Neural crest cell (in vitro differentiated cells): ENCODE measurements around the gene DVL1. TPM values are rescaled to one million over a fixed set of nuclear protein-coding genes. Genes with fewer than 3 reads are reported as not detected.

Experiments used
- DNase-seq: peaks from one replicate; pipeline ENCODE4 v3.0.0; 2021; ENCODE audit warnings: low read depth, mixed read lengths, low spot score
- H3K27ac Mint-ChIP-seq: one replicate; pipeline ENCODE4 v1.8.0; 2021; ENCODE audit warnings: mild to moderate bottlenecking, mixed read lengths; ENCODE audit not compliant: unreplicated experiment
- H3K27me3 Mint-ChIP-seq: 2 replicates; pipeline ENCODE4 v1.8.0; 2021; ENCODE audit warnings: low read depth, mild to moderate bottlenecking, mixed read lengths
- H3K36me3 Mint-ChIP-seq: 2 replicates; pipeline ENCODE4 v1.8.0; 2021; ENCODE audit warnings: low read depth, mild to moderate bottlenecking, mixed read lengths
- H3K4me1 Mint-ChIP-seq: 2 replicates; pipeline ENCODE4 v1.8.0; 2021; ENCODE audit warnings: mixed read lengths
- H3K4me3 Mint-ChIP-seq: one replicate; pipeline ENCODE4 v1.8.0; 2021; ENCODE audit warnings: mild to moderate bottlenecking, mixed read lengths
- H3K9me3 Mint-ChIP-seq: 2 replicates; pipeline ENCODE4 v1.8.0; 2021; ENCODE audit warnings: mixed read lengths
- total RNA-seq: library from RNA; stranded (reverse); gene quantifications from 2 replicates; pipeline ENCODE4 v1.2.1, GENCODE V29; 2021
- TF ChIP-seq, protein P1 (sequence below): fragments of 200-600 bp; sonication (generic); conservative IDR thresholded peaks from 2 replicates; pipeline ENCODE4 v1.5.0; 2021; ENCODE audit warnings: antibody characterized with exemption, mild to moderate bottlenecking

The DVL1 gene
- total RNA-seq, 1 donor from 2014 or later: 63.4 TPM

DNA sequence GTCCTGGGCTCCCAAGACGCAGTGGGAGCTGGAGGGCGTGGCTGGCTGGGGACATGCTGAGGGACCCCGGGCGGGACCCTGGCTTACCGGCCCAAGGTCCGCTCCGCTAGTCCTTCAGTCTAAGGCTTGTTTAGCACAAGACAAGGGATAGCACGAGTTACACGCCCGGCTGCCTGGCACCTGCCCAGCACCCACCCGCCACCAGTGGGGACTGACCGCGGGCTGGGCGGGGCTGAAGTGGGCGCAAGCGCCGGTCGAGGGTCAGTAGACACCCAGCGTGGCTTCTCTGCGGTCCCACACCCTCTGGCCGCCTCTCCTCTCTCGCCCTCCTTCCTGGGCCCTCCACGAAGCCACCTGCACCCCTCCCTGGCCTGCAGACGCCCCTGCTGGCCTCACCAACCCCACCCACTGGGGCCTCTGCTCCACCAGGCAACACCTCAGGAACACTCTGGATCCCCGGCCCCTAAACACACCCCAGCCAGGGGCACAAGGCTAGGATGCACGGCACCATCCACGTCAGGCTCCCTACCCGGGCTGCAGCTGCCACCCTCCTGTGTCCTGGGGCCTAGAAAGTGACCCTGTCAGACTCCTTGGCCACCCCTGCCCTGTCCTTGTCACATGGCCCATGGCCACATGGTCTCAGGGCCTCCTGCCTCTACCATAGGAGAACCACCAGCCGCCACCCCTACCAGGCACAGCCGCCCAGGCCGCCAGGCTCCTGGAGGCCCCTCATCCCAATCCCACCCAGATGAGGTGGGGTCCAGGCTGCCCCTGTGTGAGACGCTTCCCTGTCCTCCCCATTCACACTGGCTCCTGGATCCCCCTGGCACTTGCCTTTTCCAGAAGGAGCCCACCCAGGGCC, 12.1 kb downstream of the DVL1 start:
- no peak overlapping the region for H3K4me3 Mint-ChIP-seq
- no peaks in the 10 kb centered on the region for H3K4me1 Mint-ChIP-seq
- TF ChIP-seq, protein P1, sequence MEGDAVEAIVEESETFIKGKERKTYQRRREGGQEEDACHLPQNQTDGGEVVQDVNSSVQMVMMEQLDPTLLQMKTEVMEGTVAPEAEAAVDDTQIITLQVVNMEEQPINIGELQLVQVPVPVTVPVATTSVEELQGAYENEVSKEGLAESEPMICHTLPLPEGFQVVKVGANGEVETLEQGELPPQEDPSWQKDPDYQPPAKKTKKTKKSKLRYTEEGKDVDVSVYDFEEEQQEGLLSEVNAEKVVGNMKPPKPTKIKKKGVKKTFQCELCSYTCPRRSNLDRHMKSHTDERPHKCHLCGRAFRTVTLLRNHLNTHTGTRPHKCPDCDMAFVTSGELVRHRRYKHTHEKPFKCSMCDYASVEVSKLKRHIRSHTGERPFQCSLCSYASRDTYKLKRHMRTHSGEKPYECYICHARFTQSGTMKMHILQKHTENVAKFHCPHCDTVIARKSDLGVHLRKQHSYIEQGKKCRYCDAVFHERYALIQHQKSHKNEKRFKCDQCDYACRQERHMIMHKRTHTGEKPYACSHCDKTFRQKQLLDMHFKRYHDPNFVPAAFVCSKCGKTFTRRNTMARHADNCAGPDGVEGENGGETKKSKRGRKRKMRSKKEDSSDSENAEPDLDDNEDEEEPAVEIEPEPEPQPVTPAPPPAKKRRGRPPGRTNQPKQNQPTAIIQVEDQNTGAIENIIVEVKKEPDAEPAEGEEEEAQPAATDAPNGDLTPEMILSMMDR: no peak
- H3K9me3 Mint-ChIP-seq: no peaks in the 10 kb centered on the region
- H3K36me3 Mint-ChIP-seq: peaks cover 10% of the 10 kb centered on the region
- H3K27me3 Mint-ChIP-seq: no peaks in the 10 kb centered on the region
- DNase-seq: no peak
- no peak overlapping the region for H3K27ac Mint-ChIP-seq

DNA sequence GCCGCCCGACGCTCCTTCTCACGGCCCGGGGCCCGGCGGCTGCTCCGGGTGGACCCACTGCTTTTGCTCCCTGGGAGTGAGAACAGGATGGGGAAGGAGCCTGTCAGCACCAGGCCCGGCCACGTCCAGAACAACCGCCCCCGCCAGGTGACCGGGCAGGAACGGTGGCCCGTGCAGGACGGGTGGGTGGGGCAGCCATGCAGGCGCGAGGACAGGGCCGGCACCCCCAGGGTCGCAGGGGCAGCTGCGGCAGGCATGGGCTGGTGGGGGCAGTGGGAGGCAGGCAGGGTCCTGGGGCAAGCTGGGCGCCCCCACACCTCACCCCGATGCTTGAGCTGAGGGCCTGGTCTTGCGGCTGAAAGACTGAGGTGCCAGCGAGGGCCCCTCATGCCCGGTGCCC, 12.8 kb downstream of the DVL1 start:
- Mint-ChIP-seq H3K36me3 (peaks cover 10% of the 10 kb centered on the region), H3K4me1 (no peaks in the 10 kb centered on the region), H3K4me3 (no peak overlapping the region), H3K9me3 (no peaks in the 10 kb centered on the region), H3K27ac (no peak overlapping the region), H3K27me3 (no peaks in the 10 kb centered on the region)
- no peak for DNase-seq
- TF ChIP-seq, protein P1: no peak

DNA sequence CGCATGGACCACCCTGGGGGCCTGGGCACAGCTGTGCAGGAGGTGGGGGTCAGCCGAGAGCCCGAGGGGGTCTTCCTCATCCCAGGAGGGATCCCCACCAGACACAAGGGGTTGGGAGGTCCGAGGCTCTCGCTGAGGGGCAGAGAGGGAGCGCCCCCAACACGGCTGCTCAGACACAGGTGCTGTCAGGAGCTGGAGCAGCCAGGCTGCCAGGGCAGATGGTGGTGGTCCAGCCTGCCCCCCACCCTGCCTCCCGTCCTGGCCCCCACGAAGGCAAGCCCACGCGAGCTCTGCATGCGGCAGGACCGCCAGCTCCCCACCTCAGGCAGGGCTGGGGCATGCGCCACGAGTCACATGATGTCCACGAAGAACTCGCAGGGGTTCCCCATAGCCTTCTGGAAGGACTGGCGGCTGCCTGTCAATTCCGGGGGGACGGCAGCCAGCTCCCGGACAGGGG, 13.4 kb downstream of the DVL1 start:
- Mint-ChIP-seq H3K27me3 (no peaks in the 10 kb centered on the region), H3K27ac (no peak overlapping the region), H3K36me3 (peaks cover 4% of the 10 kb centered on the region), H3K4me1 (no peaks in the 10 kb centered on the region), H3K4me3 (no peak overlapping the region), H3K9me3 (no peaks in the 10 kb centered on the region)
- TF ChIP-seq, protein P1: no peak
- no peak for DNase-seq

DNA sequence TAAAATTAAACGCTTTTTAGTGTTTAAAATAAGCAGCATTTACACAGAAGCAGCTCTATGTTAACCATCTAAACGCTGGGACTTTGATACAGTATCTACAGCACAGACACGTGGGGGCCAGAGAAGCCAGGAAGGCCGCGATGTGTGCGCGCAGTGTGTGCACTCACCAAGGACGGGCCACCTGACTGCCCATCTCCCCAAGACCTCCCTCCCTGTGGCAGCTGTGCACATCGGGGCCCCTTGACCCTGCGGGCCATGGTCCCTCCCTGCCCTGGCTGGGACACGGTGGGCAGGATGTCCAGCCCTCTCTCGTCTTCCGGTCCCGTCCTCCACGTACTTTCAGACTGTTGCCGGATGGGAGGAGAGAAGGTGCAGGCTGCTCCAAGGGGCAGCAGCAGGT, 13.9 kb downstream of the DVL1 start:
- no peak overlapping the region for H3K4me3 Mint-ChIP-seq
- H3K9me3 Mint-ChIP-seq: no peaks in the 10 kb centered on the region
- H3K36me3 Mint-ChIP-seq: no peaks in the 10 kb centered on the region
- H3K27ac Mint-ChIP-seq: no peak overlapping the region
- TF ChIP-seq, protein P1: no peak
- no peak for DNase-seq
- no peaks in the 10 kb centered on the region for H3K4me1 Mint-ChIP-seq
- no peaks in the 10 kb centered on the region for H3K27me3 Mint-ChIP-seq

DNA sequence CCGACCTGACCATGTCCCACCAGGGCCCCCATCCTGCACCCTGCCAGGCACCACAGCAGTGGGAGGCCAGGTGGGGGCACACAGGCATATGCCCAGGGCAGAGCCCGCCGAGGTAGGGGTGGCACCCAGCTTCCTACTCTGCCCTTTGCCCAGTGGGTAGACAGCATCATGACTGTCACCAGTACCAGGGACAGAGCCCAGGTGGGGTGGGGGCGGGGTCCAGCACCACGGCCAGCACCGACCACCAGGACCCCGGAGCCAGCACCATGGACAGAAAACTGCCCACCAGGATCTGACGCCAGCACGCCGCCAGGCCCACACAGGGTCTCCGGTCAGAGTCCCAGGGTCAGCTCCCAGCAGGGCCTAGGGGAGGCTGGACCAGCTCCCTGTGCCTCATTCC, 14.4 kb downstream of the DVL1 start:
- H3K27me3 Mint-ChIP-seq: no peaks in the 10 kb centered on the region
- H3K4me3 Mint-ChIP-seq: no peak overlapping the region
- no peaks in the 10 kb centered on the region for H3K9me3 Mint-ChIP-seq
- peaks cover 2% of the 10 kb centered on the region for H3K4me1 Mint-ChIP-seq
- no peak overlapping the region for H3K27ac Mint-ChIP-seq
- H3K36me3 Mint-ChIP-seq: peaks cover under 1% of the 10 kb centered on the region
- DNase-seq: no peak
- TF ChIP-seq, protein P1: no peak
